GM12875 (cell line): ENCODE measurements around the gene PPY.
"Not testable (repeated sequence)": the region's sequence is repeated elsewhere in the genome, so short reads cannot be mapped to it uniquely, and the experiment has no call there.

Experiments
- H3K4me3 ChIP-seq: one replicate; pipeline ENCODE4 v1.5.1; 2011; ENCODE audit warnings: low read depth, low read length, control low read depth
- TF ChIP-seq, protein P1 (sequence below): IDR thresholded peaks from 2 replicates; pipeline ENCODE4 v1.5.1; 2011; ENCODE audit warnings: low read depth, mild to moderate bottlenecking, control low read depth, inconsistent platforms, low read length, moderate library complexity, borderline replicate concordance; ENCODE audit not compliant: insufficient read depth

The PPY gene

GRCh38 chr17:43950554-43950953 lies 8.3 kb upstream of the PPY start:
- TF ChIP-seq, protein P1, sequence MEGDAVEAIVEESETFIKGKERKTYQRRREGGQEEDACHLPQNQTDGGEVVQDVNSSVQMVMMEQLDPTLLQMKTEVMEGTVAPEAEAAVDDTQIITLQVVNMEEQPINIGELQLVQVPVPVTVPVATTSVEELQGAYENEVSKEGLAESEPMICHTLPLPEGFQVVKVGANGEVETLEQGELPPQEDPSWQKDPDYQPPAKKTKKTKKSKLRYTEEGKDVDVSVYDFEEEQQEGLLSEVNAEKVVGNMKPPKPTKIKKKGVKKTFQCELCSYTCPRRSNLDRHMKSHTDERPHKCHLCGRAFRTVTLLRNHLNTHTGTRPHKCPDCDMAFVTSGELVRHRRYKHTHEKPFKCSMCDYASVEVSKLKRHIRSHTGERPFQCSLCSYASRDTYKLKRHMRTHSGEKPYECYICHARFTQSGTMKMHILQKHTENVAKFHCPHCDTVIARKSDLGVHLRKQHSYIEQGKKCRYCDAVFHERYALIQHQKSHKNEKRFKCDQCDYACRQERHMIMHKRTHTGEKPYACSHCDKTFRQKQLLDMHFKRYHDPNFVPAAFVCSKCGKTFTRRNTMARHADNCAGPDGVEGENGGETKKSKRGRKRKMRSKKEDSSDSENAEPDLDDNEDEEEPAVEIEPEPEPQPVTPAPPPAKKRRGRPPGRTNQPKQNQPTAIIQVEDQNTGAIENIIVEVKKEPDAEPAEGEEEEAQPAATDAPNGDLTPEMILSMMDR = no peak
- no peak overlapping the region for H3K4me3 ChIP-seq

DNA sequence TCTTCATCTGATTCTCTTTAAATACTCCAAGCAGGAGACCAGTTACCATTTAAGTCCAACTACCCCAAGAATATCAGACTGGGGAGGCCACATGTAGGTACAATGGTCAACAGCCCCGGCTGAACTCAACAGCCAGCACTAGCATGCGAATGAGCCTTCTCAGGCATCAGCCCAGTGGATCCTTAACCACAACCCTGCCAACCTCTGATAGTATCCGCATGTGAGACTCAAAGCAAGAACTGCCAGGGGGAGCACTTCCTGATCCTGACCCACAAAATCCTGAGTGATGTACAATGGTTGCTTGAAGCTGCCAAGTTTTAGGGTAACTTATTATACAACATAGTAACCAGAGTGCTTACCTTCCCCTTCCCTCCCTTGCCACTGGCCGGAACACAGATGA lies 7.5 kb upstream of the PPY start:
- no peak overlapping the region for H3K4me3 ChIP-seq
- TF ChIP-seq, protein P1 = no peak

- TF ChIP-seq, protein P1 = no peak
- no peak overlapping the region for H3K4me3 ChIP-seq
These were observed 4.5 kb upstream of the PPY start for GRCh38 chr17:43946781-43947180.

- no peak overlapping the region for H3K4me3 ChIP-seq
- TF ChIP-seq, protein P1 = no peak
These were observed 3.0 kb upstream of the PPY start for GRCh38 chr17:43945074-43945829.

- TF ChIP-seq, protein P1 = peak; percentile 69; the same call in 1 of the 2 replicates
These were observed 1.6 kb downstream of the PPY start for GRCh38 chr17:43940630-43941029.

GRCh38 chr17:43939886-43940285 lies 2.4 kb downstream of the PPY start:
- H3K4me3 ChIP-seq = no peak overlapping the region
- TF ChIP-seq, protein P1 = no peak

More at GRCh38 chr17:43940630-43941029, 1.6 kb downstream of the PPY start:
- H3K4me3 ChIP-seq = no peak overlapping the region

- not testable (repeated sequence) for H3K4me3 ChIP-seq
These were observed 2.8 kb downstream of the PPY start for GRCh38 chr17:43939452-43939851.
